ENCODE results near the gene SGTB. TPM values are rescaled to one million over a fixed set of nuclear protein-coding genes. Genes with fewer than 3 reads are reported as not detected.

The SGTB gene
- total and polyA plus RNA-seq, 2 of the 8 experiments (the other 6 are each of a cell fraction or from before 2014, with no cell fraction given): 2.2 to 18.7 TPM

- TF ChIP-seq CHD2 (IDR thresholded peaks at IDR 0.05; ENCODE audit: low read length) (no peak), SP4 (IDR thresholded peaks at IDR 0.05; ENCODE audit: low read length) (no peak; the same call in 1 of the 2 replicates), ATF3 (IDR thresholded peaks at IDR 0.05; ENCODE audit: insufficient read depth, low read depth, low read length) (no peak), CEBPB (IDR thresholded peaks at IDR 0.05; ENCODE audit: low read depth, low read length) (no peak), RBBP5 (IDR thresholded peaks at IDR 0.05; ENCODE audit: borderline replicate concordance, low read depth, low read length) (peak; percentile 64; the same call in 1 of the 2 replicates), SIN3A (conservative IDR thresholded peaks at IDR 0.05 in 1 of 2, IDR thresholded peaks at IDR 0.05 in 1 of 2; ENCODE audit: low read depth in 1 of 2, low read length in 2 of 2) (peak in 1 of 2 experiments; percentile 71; a peak in 1 of 4 replicates), SIRT6 (IDR thresholded peaks at IDR 0.05; ENCODE audit: low read length) (no peak), NRF1 (IDR thresholded peaks at IDR 0.05; ENCODE audit: low read depth, low read length) (no peak), SUZ12 (IDR thresholded peaks at IDR 0.05; ENCODE audit: low read length) (no peak), E2F6 (IDR thresholded peaks at IDR 0.05) (peak; percentile 45), ASH2L (IDR thresholded peaks at IDR 0.05; ENCODE audit: low read length) (no peak), RFX5 (IDR thresholded peaks at IDR 0.05; ENCODE audit: borderline replicate concordance, low read depth, low read length) (no peak), CTBP2 (IDR thresholded peaks at IDR 0.05; ENCODE audit: borderline replicate concordance, insufficient read depth, insufficient read length, low read length) (no peak), JUND (IDR thresholded peaks at IDR 0.05; ENCODE audit: low read length) (no peak), EZH2 (IDR thresholded peaks at IDR 0.05; ENCODE audit: low read depth, low read length, severe bottlenecking) (no peak)
Observed at GRCh38 chr5:65624571-65625555, 97.0 kb downstream of the SGTB start, which contains the start of the genes SHLD3 and TRAPPC13 (continued).
